ENCODE results near the gene MAB21L4.

Gene MAB21L4

DNA sequence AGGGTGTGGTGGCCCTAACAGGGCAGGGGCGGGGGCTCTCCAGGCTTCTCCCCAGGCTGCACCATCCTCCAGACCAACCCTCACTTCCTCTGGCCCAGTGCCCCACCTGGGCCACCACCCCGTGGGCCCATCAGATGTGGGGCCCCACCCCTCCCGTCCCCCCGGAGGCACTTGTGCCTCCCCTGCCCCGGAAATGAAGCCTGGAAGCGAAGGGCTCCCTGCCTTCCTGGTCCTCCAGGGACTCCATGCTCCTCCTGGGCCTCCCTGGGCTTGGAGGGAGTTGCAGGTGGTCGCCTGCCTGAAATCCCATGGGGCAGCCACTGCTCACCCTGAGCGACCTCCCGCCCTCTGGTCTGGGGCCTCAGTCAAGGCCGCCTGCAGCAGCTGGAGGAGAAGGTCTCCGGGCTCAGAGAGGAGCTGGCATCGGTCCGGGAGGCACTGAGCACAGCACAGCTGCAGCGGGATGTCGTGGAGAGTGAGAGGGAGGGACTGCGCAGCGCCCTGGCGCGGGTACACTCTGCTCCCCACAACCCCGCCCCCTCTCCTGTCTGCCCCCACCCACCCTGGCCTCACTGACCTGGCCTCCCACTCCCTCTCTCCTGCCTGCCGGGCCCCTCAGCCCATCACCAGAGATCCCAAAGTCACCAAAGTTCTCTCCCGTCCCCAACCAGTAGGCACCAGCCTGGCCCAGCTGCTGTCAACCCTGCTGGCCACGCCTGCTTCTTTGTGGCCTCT is 38.2 kb upstream of the MAB21L4 start:
- TF ChIP-seq EZH2phosphoT487 (IDR thresholded peaks at IDR 0.05; ENCODE audit: borderline replicate concordance, low read length), result no peak
- TF ChIP-seq, protein P1, sequence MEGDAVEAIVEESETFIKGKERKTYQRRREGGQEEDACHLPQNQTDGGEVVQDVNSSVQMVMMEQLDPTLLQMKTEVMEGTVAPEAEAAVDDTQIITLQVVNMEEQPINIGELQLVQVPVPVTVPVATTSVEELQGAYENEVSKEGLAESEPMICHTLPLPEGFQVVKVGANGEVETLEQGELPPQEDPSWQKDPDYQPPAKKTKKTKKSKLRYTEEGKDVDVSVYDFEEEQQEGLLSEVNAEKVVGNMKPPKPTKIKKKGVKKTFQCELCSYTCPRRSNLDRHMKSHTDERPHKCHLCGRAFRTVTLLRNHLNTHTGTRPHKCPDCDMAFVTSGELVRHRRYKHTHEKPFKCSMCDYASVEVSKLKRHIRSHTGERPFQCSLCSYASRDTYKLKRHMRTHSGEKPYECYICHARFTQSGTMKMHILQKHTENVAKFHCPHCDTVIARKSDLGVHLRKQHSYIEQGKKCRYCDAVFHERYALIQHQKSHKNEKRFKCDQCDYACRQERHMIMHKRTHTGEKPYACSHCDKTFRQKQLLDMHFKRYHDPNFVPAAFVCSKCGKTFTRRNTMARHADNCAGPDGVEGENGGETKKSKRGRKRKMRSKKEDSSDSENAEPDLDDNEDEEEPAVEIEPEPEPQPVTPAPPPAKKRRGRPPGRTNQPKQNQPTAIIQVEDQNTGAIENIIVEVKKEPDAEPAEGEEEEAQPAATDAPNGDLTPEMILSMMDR (IDR thresholded peaks at IDR 0.05; ENCODE audit: low read depth, low read length, poor library complexity, severe bottlenecking), result no peak
- H3K27ac ChIP-seq (ENCODE audit: low read depth, low read length), result no peak overlapping the region
- H3K36me3 ChIP-seq (ENCODE audit: control insufficient read depth, low read length), result no peaks in the 10 kb centered on the region
- no peaks in the 10 kb centered on the region for H3K9me3 ChIP-seq (ENCODE audit: control insufficient read depth, insufficient read depth, low read length)
- no peaks in the 10 kb centered on the region for H4K20me1 ChIP-seq (ENCODE audit: control insufficient read depth, insufficient read depth, low read depth, low read length)
- H3K79me2 ChIP-seq (ENCODE audit: control insufficient read depth, low read length), result no peaks in the 10 kb centered on the region
- no peaks in the 10 kb centered on the region for H3F3A ChIP-seq (ENCODE audit: control insufficient read depth, insufficient read depth)
- H3K27me3 ChIP-seq (ENCODE audit: control insufficient read depth, low read length), result no peaks in the 10 kb centered on the region
- H3K4me2 ChIP-seq (ENCODE audit: low read length), result no peak overlapping the region
- no peak overlapping the region for H3K4me3 ChIP-seq (ENCODE audit: low read length)
- H3K4me1 ChIP-seq (ENCODE audit: control insufficient read depth, low read length), result no peaks in the 10 kb centered on the region
- H3K9me2 ChIP-seq (replicated peaks; ENCODE audit: control insufficient read depth, low read length), result no peaks in the 10 kb centered on the region

DNA sequence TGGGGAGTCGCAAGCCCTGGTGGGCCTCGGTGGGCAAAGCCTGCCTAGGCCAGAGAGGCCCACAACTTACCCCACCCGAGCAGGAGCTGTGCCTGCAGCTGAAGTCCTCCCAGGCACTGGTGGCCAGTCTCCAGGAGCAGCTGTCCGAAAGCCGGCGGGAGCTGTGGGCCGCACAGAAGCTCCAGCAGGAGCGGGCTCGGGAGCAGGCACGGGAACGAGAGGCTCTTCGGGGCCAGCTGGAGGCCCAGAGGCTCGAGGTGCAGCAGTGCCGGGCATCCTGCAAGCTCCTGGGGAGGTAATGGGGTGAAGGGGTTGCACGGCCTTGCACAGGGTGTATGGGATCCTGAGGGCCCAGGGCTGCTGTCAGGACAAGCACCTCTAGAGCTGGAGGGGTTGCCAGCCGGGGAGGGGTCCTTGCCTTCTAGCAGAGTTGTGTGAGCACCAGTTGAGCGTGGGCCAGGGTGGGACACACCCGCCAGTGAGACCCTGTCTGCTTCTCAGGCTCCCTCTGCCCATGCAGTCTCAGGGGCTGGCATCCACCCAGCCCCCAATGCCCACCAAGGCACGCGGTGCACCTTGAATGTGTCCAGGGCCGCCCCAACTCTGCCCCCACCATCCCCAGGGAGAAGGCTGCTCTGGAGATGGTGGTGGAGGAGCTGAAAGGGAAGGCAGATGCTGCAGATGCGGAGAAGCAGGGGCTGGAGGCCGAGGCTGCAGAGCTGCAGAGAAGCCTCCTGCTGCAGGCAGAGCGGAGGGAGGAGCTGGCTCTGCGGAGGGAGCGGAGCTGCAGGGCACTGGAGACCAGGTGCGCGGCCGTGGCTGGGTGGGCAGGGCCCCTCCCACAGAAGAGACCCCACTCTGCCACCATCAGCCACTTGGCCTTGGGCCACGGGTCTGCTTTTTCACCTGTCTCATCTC is 37.4 kb upstream of the MAB21L4 start:
- Histone ChIP-seq H3K9me2 (replicated peaks; ENCODE audit: control insufficient read depth, low read length) (no peaks in the 10 kb centered on the region), H3K27me3 (ENCODE audit: control insufficient read depth, low read length) (no peaks in the 10 kb centered on the region), H4K20me1 (ENCODE audit: control insufficient read depth, insufficient read depth, low read depth, low read length) (no peaks in the 10 kb centered on the region), H3K9me3 (ENCODE audit: control insufficient read depth, insufficient read depth, low read length) (no peaks in the 10 kb centered on the region), H3K4me2 (ENCODE audit: low read length) (no peak overlapping the region), H3K4me1 (ENCODE audit: control insufficient read depth, low read length) (no peaks in the 10 kb centered on the region), H3K79me2 (ENCODE audit: control insufficient read depth, low read length) (no peaks in the 10 kb centered on the region), H3K27ac (ENCODE audit: low read depth, low read length) (no peak overlapping the region), H3K4me3 (ENCODE audit: low read length) (no peak overlapping the region), H3K36me3 (ENCODE audit: control insufficient read depth, low read length) (no peaks in the 10 kb centered on the region), H3F3A (ENCODE audit: control insufficient read depth, insufficient read depth) (no peaks in the 10 kb centered on the region)
- TF ChIP-seq, protein P1 (IDR thresholded peaks at IDR 0.05; ENCODE audit: low read depth, low read length, poor library complexity, severe bottlenecking), result no peak
- no peak for TF ChIP-seq EZH2phosphoT487 (IDR thresholded peaks at IDR 0.05; ENCODE audit: borderline replicate concordance, low read length)

DNA sequence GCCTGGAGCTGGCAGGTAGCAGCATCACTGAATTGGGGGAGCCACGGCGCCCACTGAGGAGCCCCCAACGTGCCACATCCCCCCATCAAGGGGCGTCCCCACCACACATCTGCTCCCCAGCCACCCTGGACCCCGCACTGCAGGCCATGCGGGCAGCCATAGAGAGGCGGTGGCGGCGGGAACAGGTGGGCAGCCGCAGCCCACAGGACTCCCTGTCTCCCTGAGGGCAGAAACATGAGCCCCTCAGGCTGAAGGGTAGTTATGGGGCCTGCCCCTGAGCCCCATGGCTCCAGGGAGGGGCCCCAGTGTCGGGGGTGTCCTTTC is 36.7 kb upstream of the MAB21L4 start:
- no peaks in the 10 kb centered on the region for H4K20me1 ChIP-seq (ENCODE audit: control insufficient read depth, insufficient read depth, low read depth, low read length)
- H3K27ac ChIP-seq (ENCODE audit: low read depth, low read length), result no peak overlapping the region
- no peaks in the 10 kb centered on the region for H3K79me2 ChIP-seq (ENCODE audit: control insufficient read depth, low read length)
- no peaks in the 10 kb centered on the region for H3K4me1 ChIP-seq (ENCODE audit: control insufficient read depth, low read length)
- no peak overlapping the region for H3K4me2 ChIP-seq (ENCODE audit: low read length)
- no peak for TF ChIP-seq EZH2phosphoT487 (IDR thresholded peaks at IDR 0.05; ENCODE audit: borderline replicate concordance, low read length)
- TF ChIP-seq, protein P1 (IDR thresholded peaks at IDR 0.05; ENCODE audit: low read depth, low read length, poor library complexity, severe bottlenecking), result no peak
- no peaks in the 10 kb centered on the region for H3F3A ChIP-seq (ENCODE audit: control insufficient read depth, insufficient read depth)
- H3K9me2 ChIP-seq (replicated peaks; ENCODE audit: control insufficient read depth, low read length), result no peaks in the 10 kb centered on the region
- H3K4me3 ChIP-seq (ENCODE audit: low read length), result no peak overlapping the region
- no peaks in the 10 kb centered on the region for H3K27me3 ChIP-seq (ENCODE audit: control insufficient read depth, low read length)
- H3K36me3 ChIP-seq (ENCODE audit: control insufficient read depth, low read length), result no peaks in the 10 kb centered on the region
- H3K9me3 ChIP-seq (ENCODE audit: control insufficient read depth, insufficient read depth, low read length), result no peaks in the 10 kb centered on the region

All from DOHH2 (cell line).